Smooth muscle cell (in vitro differentiated cells): ENCODE measurements around the gene ALAS1. TPM values are rescaled to one million over a fixed set of nuclear protein-coding genes. Genes with fewer than 3 reads are reported as not detected.

ENCODE experiments used
- DNase-seq: peaks from one replicate; lab custom pipeline; 2025; ENCODE audit not compliant: unreplicated experiment; lab: John Stamatoyannopoulos, UW
- H2AFZ ChIP-seq: fragments of 200-600 bp; sonication (generic); 2 replicates; pipeline ENCODE4 v1.6.0; 2016; ENCODE audit warnings: antibody characterized with exemption, low read depth, mild to moderate bottlenecking
- H3F3A ChIP-seq: fragments of 200-600 bp; sonication (generic); 2 replicates; pipeline ENCODE4 v1.6.0; 2017; ENCODE audit warnings: antibody characterized with exemption, low read depth
- H3K27ac ChIP-seq: fragments of 200-600 bp; sonication (generic); 2 replicates; pipeline ENCODE4 v1.5.1; 2016; ENCODE audit warnings: low read depth, mild to moderate bottlenecking
- H3K27me3 ChIP-seq: fragments of 200-600 bp; sonication (generic); 2 replicates; pipeline ENCODE4 v1.6.1; 2016; ENCODE audit warnings: low read depth, mild to moderate bottlenecking
- H3K36me3 ChIP-seq: fragments of 200-600 bp; sonication (generic); 2 replicates; pipeline ENCODE4 v1.5.1; 2016; ENCODE audit warnings: low read depth
- H3K4me1 ChIP-seq: fragments of 200-600 bp; sonication (generic); 2 replicates; pipeline ENCODE4 v1.5.1; 2016; ENCODE audit warnings: low read depth
- H3K4me2 ChIP-seq: fragments of 200-600 bp; sonication (generic); 2 replicates; pipeline ENCODE4 v1.6.0; 2016; ENCODE audit warnings: mild to moderate bottlenecking
- H3K4me3 ChIP-seq: fragments of 200-600 bp; sonication (generic); 2 replicates; pipeline ENCODE4 v1.5.1; 2016; ENCODE audit warnings: mild to moderate bottlenecking
- H3K79me2 ChIP-seq: fragments of 200-600 bp; sonication (generic); 2 replicates; pipeline ENCODE4 v1.6.0; 2016; ENCODE audit warnings: low read depth, mild to moderate bottlenecking
- H3K9ac ChIP-seq: fragments of 200-600 bp; sonication (generic); 2 replicates; pipeline ENCODE4 v1.6.0; 2016; ENCODE audit warnings: low read depth
- H3K9me3 ChIP-seq: fragments of 200-600 bp; sonication (generic); replicated peaks from 2 replicates; pipeline ENCODE4 v1.5.1; 2016; ENCODE audit warnings: low read depth
- H4K20me1 ChIP-seq: fragments of 200-600 bp; sonication (generic); 2 replicates; pipeline ENCODE4 v1.6.0; 2016; ENCODE audit warnings: low read depth
- WGBS: methylation state at CpG from one replicate; pipeline ENCODE4 v1.1.7; 2016; ENCODE audit warnings: low lambda C conversion rate; 5-methylcytosine and 5-hydroxymethylcytosine counted together
- polyA plus RNA-seq: library from polyadenylated mRNA; unstranded; fragments of >200 nt; fragmentation: Nextera tagmentation; extraction: Ambion mirVana; gene quantifications from 2 replicates; pipeline ENCODE4 v1.2.1, GENCODE V29; 2016
- total RNA-seq: library from RNA; depleted of rRNA; stranded (reverse); fragments of >200 nt; gene quantifications from 2 replicates; pipeline ENCODE4 v1.2.3, GENCODE V29; 2014
- TF ChIP-seq, protein P1 (sequence below): fragments of 200-600 bp; sonication (generic); IDR thresholded peaks from 2 replicates; pipeline ENCODE4 v1.5.1; 2017; ENCODE audit warnings: borderline replicate concordance, mild to moderate bottlenecking, antibody characterized with exemption; ENCODE audit not compliant: insufficient read depth, poor library complexity, severe bottlenecking

Gene ALAS1
- total and polyA plus RNA-seq, 2 experiments from 2014 or later = 35.7 to 59.4 TPM

DNA sequence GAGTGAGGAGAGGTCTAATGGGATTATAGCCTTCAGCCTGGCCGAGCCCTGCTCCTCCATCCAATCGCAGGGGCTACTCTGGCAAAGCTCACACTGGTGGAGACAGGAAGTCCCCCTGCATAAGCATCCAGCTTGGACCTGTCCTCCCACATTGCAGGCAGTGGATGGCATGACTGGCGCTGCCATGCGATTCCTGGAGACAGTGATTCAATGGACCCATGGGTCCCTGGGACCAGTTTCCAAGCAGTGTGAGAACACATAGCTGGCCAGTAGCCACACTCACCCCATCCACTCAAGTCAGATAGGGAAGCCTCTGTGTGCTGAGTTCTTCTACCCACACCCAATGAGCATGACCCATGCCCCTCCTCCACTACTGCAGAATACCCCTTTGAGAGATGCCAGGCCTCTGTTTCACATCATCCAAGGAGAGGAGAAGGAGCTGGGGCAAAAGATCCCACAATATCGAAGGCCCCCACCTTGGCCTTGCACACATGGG, 25.6 kb upstream of the ALAS1 start:
- Histone ChIP-seq H3K79me2 (no peaks in the 10 kb centered on the region), H4K20me1 (no peaks in the 10 kb centered on the region), H3K9me3 (no peaks in the 10 kb centered on the region), H3K27me3 (no peaks in the 10 kb centered on the region), H3K9ac (no peak overlapping the region), H3K4me3 (no peak overlapping the region), H3K4me2 (no peak overlapping the region), H2AFZ (no peak overlapping the region), H3K4me1 (no peaks in the 10 kb centered on the region), H3K27ac (no peak overlapping the region), H3K36me3 (no peaks in the 10 kb centered on the region), H3F3A (peaks cover 3% of the 10 kb centered on the region)
- WGBS = 88% methylated on average over 5 of the region's 5 CpGs
- TF ChIP-seq, protein P1, sequence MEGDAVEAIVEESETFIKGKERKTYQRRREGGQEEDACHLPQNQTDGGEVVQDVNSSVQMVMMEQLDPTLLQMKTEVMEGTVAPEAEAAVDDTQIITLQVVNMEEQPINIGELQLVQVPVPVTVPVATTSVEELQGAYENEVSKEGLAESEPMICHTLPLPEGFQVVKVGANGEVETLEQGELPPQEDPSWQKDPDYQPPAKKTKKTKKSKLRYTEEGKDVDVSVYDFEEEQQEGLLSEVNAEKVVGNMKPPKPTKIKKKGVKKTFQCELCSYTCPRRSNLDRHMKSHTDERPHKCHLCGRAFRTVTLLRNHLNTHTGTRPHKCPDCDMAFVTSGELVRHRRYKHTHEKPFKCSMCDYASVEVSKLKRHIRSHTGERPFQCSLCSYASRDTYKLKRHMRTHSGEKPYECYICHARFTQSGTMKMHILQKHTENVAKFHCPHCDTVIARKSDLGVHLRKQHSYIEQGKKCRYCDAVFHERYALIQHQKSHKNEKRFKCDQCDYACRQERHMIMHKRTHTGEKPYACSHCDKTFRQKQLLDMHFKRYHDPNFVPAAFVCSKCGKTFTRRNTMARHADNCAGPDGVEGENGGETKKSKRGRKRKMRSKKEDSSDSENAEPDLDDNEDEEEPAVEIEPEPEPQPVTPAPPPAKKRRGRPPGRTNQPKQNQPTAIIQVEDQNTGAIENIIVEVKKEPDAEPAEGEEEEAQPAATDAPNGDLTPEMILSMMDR = no peak
- DNase-seq = no peak

DNA sequence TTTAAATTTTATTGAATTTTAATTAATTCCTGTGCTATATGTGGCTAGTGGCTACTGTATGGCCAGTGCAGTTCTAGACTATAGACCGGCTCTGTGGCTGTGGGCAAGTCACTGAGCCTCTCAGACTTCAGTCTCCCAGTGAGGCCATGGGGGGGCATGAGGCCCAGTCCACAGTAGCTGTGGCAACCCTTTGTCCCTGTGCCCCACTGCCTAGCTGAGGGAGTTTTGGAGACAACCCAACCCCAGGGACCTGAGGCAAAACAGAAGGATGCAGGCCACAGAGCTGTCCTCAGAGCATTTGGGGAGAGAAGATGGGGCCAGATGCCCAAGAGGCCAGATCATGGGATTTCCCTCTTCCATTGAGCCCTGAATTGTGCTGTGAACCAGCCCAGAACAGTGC, 24.9 kb upstream of the ALAS1 start:
- H3K4me2 ChIP-seq = no peak overlapping the region
- no peak overlapping the region for H3K9ac ChIP-seq
- TF ChIP-seq, protein P1 = no peak
- H4K20me1 ChIP-seq = no peaks in the 10 kb centered on the region
- no peak overlapping the region for H3K4me3 ChIP-seq
- H3K27me3 ChIP-seq = no peaks in the 10 kb centered on the region
- H2AFZ ChIP-seq = no peak overlapping the region
- WGBS = 86% methylated on average over 1 of the region's 1 CpG
- DNase-seq = no peak
- H3K79me2 ChIP-seq = no peaks in the 10 kb centered on the region
- peaks cover 3% of the 10 kb centered on the region for H3F3A ChIP-seq
- no peak overlapping the region for H3K27ac ChIP-seq
- H3K4me1 ChIP-seq = no peaks in the 10 kb centered on the region
- no peaks in the 10 kb centered on the region for H3K9me3 ChIP-seq
- H3K36me3 ChIP-seq = no peaks in the 10 kb centered on the region

DNA sequence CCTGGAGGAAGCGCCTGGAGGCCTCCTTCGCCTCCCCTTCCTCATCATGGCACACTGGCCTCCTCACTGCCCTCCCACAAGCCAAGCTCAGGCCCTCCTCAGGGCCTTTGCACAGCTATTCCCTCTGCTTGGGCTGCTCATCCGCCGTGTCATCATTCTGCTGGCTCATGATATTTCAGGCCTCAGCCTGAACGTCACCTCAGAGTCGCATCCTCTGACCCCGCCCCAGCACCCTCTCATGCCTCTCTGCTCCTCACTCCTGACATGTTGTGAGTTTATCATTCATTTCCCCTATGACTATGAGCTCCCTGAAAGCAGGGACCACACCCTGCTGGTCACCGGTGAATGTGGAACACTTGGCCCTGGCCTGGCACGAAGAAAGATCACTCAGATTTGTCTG, 23.1 kb upstream of the ALAS1 start:
- Histone ChIP-seq H2AFZ (no peak overlapping the region), H3K27ac (no peak overlapping the region), H3K4me2 (no peak overlapping the region), H3K4me1 (no peaks in the 10 kb centered on the region), H3F3A (peaks cover 3% of the 10 kb centered on the region), H3K79me2 (no peaks in the 10 kb centered on the region), H3K36me3 (no peaks in the 10 kb centered on the region), H4K20me1 (no peaks in the 10 kb centered on the region), H3K9ac (no peak overlapping the region), H3K9me3 (no peaks in the 10 kb centered on the region), H3K27me3 (no peaks in the 10 kb centered on the region), H3K4me3 (no peak overlapping the region)
- TF ChIP-seq, protein P1 = no peak
- no peak for DNase-seq
- 93% methylated on average over 8 of the region's 9 CpGs for WGBS

DNA sequence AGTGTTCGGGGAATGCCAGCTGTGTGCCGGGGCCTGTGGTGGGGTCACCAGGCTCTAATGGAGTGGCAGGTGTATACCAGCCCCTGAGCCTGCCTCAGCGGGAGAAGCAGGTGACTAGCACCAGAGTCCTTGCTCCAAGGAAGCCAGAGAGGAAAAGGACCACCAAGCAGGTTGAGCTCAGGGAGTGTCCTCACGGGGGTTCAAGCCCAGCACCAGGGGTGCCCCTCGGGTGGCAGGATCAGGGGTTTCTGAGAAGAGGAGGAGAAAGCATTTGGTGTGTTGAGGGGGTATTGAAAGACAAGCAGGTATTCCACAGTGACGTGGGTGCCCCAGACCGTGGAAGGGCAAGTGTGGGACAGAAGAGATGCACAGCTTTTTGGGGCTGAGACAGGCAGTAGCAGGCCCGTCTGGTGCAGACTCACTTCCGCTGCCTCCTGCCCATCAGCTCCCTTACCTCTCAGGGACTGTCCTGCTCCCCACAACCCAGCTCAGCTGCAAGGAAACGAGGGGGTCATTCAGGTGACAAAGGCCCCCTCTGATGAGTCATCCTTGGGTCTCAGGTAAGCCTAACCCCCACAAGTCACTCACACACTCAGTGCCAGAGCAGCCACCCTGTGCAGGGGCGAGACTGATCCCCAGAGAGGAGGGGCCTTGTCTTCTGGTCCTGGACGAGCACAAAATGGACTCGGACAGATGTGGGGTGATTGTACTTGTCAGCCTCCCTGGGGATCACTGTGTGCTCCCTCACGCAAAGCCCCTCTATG, 22.4 kb upstream of the ALAS1 start:
- Histone ChIP-seq H2AFZ (no peak overlapping the region), H3K4me2 (no peak overlapping the region), H3K9me3 (no peaks in the 10 kb centered on the region), H3K79me2 (no peaks in the 10 kb centered on the region), H3K36me3 (no peaks in the 10 kb centered on the region), H3K4me1 (no peaks in the 10 kb centered on the region), H3F3A (peaks cover 3% of the 10 kb centered on the region), H3K4me3 (no peak overlapping the region), H3K27ac (no peak overlapping the region), H4K20me1 (no peaks in the 10 kb centered on the region), H3K27me3 (no peaks in the 10 kb centered on the region), H3K9ac (no peak overlapping the region)
- TF ChIP-seq, protein P1 = no peak
- 89% methylated on average over 14 of the region's 14 CpGs for WGBS
- no peak for DNase-seq
